ENCODE data around the gene NPC2.

Gene NPC2

GRCh38 chr14:74490486-74490885 lies 2.6 kb downstream of the NPC2 start:
- no peak overlapping the region for H3K27ac ChIP-seq
- H3K36me3 ChIP-seq (ENCODE audit: insufficient read depth, low read length) = no peaks in the 10 kb centered on the region
- no peak overlapping the region for H3K4me3 ChIP-seq
- TF ChIP-seq POLR2AphosphoS5 (IDR thresholded peaks at IDR 0.05; ENCODE audit: borderline replicate concordance, low read depth, low read length) (no peak), EZH2 (IDR thresholded peaks at IDR 0.05) (no peak), FOXP2 (optimal IDR thresholded peaks at IDR 0.05; ENCODE audit: control extremely low read depth, extremely low read length, insufficient read depth) (no peak)
- H3K9me3 ChIP-seq (ENCODE audit: low read depth, low read length) = no peaks in the 10 kb centered on the region
- H3K9ac ChIP-seq (ENCODE audit: insufficient read length) = no peak overlapping the region
- DNase-seq (ENCODE audit: low read depth, low spot score) = no peak

DNA sequence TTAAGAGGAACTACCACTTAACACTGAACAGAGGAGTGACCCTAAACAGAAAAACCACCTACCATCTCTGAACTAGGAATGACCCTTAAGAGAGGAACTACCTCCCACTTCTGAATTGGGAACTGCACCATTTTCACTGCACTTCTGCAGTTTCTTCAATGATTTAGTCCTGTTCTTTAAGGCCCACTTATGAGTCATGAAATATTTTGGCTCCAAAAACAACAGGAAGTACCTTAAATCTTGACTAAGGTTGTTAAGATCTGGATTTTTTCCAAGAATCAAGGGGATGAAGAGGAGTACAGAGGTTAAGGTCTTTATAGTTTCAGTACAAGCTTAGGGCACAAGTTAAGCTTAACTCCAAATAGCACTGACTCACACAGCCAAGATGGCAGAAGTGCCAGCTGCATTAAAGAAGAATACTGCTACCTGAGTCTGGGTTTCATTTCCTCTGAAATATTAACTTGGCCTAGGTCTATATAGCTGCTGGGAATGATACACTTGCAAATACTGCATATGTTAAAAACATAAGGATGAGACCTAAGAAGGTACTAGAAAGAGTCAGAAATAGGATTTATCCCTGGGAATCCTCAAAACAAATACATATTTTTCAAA lies 4.2 kb downstream of the NPC2 start:
- Histone ChIP-seq H3K36me3 (ENCODE audit: insufficient read depth, low read length) (no peaks in the 10 kb centered on the region), H3K9ac (ENCODE audit: insufficient read length) (no peak overlapping the region), H3K27ac (no peak overlapping the region), H3K4me3 (no peak overlapping the region), H3K9me3 (ENCODE audit: low read depth, low read length) (no peaks in the 10 kb centered on the region)
- DNase-seq (ENCODE audit: low read depth, low spot score) = no peak
- TF ChIP-seq POLR2AphosphoS5 (IDR thresholded peaks at IDR 0.05; ENCODE audit: borderline replicate concordance, low read depth, low read length) (no peak), EZH2 (IDR thresholded peaks at IDR 0.05) (no peak), FOXP2 (optimal IDR thresholded peaks at IDR 0.05; ENCODE audit: control extremely low read depth, extremely low read length, insufficient read depth) (no peak)

DNA sequence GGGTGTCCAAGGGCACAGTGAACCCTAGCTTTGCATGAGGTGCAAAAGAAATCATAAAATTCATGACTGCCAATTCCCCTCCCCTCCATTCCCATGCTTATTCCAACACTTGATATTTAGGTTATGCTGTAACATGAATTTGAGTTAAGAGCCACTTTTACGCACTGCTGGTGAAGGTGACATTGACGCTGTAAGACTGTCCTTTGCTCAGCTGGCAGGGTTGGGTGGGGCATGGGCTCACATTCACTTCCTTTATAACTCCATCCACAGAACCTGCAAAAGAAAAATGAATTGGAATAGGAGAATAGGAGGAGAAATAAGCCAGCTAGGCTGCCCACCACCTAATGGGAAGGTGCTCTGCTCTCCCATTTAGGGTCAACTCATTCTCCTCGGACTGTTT lies 6.9 kb downstream of the NPC2 start:
- Histone ChIP-seq H3K4me3 (no peak overlapping the region), H3K9me3 (ENCODE audit: low read depth, low read length) (no peaks in the 10 kb centered on the region), H3K36me3 (ENCODE audit: insufficient read depth, low read length) (peaks cover 2% of the 10 kb centered on the region; the same call in 1 of the 2 replicates), H3K9ac (ENCODE audit: insufficient read length) (no peak overlapping the region), H3K27ac (no peak overlapping the region)
- no peak for DNase-seq (ENCODE audit: low read depth, low spot score)
- TF ChIP-seq FOXP2 (optimal IDR thresholded peaks at IDR 0.05; ENCODE audit: control extremely low read depth, extremely low read length, insufficient read depth) (no peak), EZH2 (IDR thresholded peaks at IDR 0.05) (no peak), POLR2AphosphoS5 (IDR thresholded peaks at IDR 0.05; ENCODE audit: borderline replicate concordance, low read depth, low read length) (no peak)

DNA sequence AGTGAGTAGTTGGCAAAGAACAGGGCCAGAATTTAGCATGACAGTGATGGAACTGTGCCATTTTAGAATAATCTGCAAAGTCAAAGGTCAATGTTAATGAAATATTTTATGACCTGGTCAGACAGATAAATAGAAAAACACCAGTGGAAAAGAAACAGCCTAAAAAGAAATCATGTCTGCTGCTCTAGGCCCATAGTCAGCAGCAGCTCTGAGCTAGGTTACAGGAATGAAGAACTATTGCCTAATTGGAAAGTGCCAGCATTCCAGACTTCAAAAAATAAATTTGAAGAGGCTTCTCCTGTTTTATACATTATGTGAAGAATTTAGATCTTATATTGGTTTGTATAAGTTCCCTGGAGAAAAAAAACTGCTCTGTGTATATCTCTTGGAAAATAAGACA lies 9.8 kb downstream of the NPC2 start:
- no peak for DNase-seq (ENCODE audit: low read depth, low spot score)
- H3K9me3 ChIP-seq (ENCODE audit: low read depth, low read length) = no peaks in the 10 kb centered on the region
- H3K27ac ChIP-seq = no peak overlapping the region
- no peak overlapping the region for H3K4me3 ChIP-seq
- peaks cover 5% of the 10 kb centered on the region; the same call in 1 of the 2 replicates for H3K36me3 ChIP-seq (ENCODE audit: insufficient read depth, low read length)
- no peak for TF ChIP-seq FOXP2 (optimal IDR thresholded peaks at IDR 0.05; ENCODE audit: control extremely low read depth, extremely low read length, insufficient read depth)
- TF ChIP-seq POLR2AphosphoS5 (IDR thresholded peaks at IDR 0.05; ENCODE audit: borderline replicate concordance, low read depth, low read length) = no peak
- no peak for TF ChIP-seq EZH2 (IDR thresholded peaks at IDR 0.05)
- H3K9ac ChIP-seq (ENCODE audit: insufficient read length) = no peak overlapping the region

GRCh38 chr14:74482571-74482970 lies 10.5 kb downstream of the NPC2 start:
- no peak overlapping the region for H3K4me3 ChIP-seq
- no peak overlapping the region for H3K9ac ChIP-seq (ENCODE audit: insufficient read length)
- no peak for DNase-seq (ENCODE audit: low read depth, low spot score)
- no peak overlapping the region for H3K27ac ChIP-seq
- H3K9me3 ChIP-seq (ENCODE audit: low read depth, low read length) = no peaks in the 10 kb centered on the region
- H3K36me3 ChIP-seq (ENCODE audit: insufficient read depth, low read length) = peaks cover 5% of the 10 kb centered on the region; the same call in 1 of the 2 replicates
- no peak for TF ChIP-seq FOXP2 (optimal IDR thresholded peaks at IDR 0.05; ENCODE audit: control extremely low read depth, extremely low read length, insufficient read depth)
- TF ChIP-seq POLR2AphosphoS5 (IDR thresholded peaks at IDR 0.05; ENCODE audit: borderline replicate concordance, low read depth, low read length) = no peak
- no peak for TF ChIP-seq EZH2 (IDR thresholded peaks at IDR 0.05)

- TF ChIP-seq POLR2AphosphoS5 (IDR thresholded peaks at IDR 0.05; ENCODE audit: borderline replicate concordance, low read depth, low read length) (no peak), EZH2 (IDR thresholded peaks at IDR 0.05) (no peak), FOXP2 (optimal IDR thresholded peaks at IDR 0.05; ENCODE audit: control extremely low read depth, extremely low read length, insufficient read depth) (no peak)
- H3K27ac ChIP-seq = no peak overlapping the region
- no peak for DNase-seq (ENCODE audit: low read depth, low spot score)
- H3K4me3 ChIP-seq = no peak overlapping the region
- H3K9ac ChIP-seq (ENCODE audit: insufficient read length) = no peak overlapping the region
- H3K9me3 ChIP-seq (ENCODE audit: low read depth, low read length) = no peaks in the 10 kb centered on the region
- peaks cover 5% of the 10 kb centered on the region; the same call in 1 of the 2 replicates for H3K36me3 ChIP-seq (ENCODE audit: insufficient read depth, low read length)
These were observed 13.1 kb downstream of the NPC2 start for GRCh38 chr14:74480046-74480445.

DNA sequence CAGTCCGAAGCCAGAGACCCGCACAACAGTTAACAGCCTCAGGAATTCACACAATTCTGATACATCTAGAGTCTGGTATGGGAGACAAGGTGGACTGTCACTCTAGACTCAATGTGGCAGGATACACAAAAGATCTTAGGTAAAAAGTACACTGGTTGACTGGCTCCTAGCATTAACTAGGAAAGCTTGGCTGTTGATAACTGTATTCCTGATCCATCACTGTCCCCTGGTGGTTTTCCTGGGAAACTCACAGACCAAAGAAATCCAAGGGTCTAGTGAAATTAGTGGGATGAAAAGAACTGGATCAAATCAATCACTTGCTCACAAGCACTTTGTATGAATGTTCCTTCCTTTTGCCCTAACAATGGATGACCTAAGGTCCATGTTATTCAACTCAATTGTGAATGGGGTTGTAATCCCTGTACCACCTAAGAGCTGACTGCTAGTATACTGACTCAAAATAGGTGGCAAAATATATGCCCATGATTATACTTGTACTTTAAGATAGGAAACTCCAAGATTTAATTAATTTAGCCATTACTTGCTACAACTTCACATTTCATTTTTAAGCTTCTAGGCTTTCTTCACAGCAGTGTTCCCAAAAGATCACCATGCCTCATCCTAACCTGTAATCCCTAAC lies 14.0 kb downstream of the NPC2 start:
- Histone ChIP-seq H3K9me3 (ENCODE audit: low read depth, low read length) (no peaks in the 10 kb centered on the region), H3K4me3 (no peak overlapping the region), H3K36me3 (ENCODE audit: insufficient read depth, low read length) (peaks cover 5% of the 10 kb centered on the region; the same call in 1 of the 2 replicates), H3K27ac (no peak overlapping the region), H3K9ac (ENCODE audit: insufficient read length) (no peak overlapping the region)
- DNase-seq (ENCODE audit: low read depth, low spot score) = no peak
- TF ChIP-seq FOXP2 (optimal IDR thresholded peaks at IDR 0.05; ENCODE audit: control extremely low read depth, extremely low read length, insufficient read depth) (no peak), POLR2AphosphoS5 (IDR thresholded peaks at IDR 0.05; ENCODE audit: borderline replicate concordance, low read depth, low read length) (no peak), EZH2 (IDR thresholded peaks at IDR 0.05) (no peak)

GRCh38 chr14:74476607-74477006 lies 16.5 kb downstream of the NPC2 start:
- no peak for DNase-seq (ENCODE audit: low read depth, low spot score)
- peaks cover 5% of the 10 kb centered on the region; the same call in 1 of the 2 replicates for H3K36me3 ChIP-seq (ENCODE audit: insufficient read depth, low read length)
- H3K9ac ChIP-seq (ENCODE audit: insufficient read length) = no peak overlapping the region
- H3K4me3 ChIP-seq = no peak overlapping the region
- no peak overlapping the region for H3K27ac ChIP-seq
- TF ChIP-seq POLR2AphosphoS5 (IDR thresholded peaks at IDR 0.05; ENCODE audit: borderline replicate concordance, low read depth, low read length) (no peak), FOXP2 (optimal IDR thresholded peaks at IDR 0.05; ENCODE audit: control extremely low read depth, extremely low read length, insufficient read depth) (no peak)
- H3K9me3 ChIP-seq (ENCODE audit: low read depth, low read length) = no peaks in the 10 kb centered on the region

Data from SK-N-MC (cell line).